HG03432 (cell line): ENCODE data around the gene HHIPL1.

Experiments
- ATAC-seq: cut with Tn5 transposase; IDR thresholded peaks from one replicate; pipeline ENCODE4 v1.9.1; 2021; ENCODE audit warnings: mild to moderate bottlenecking, moderate library complexity; ENCODE audit not compliant: unreplicated experiment

The HHIPL1 gene

DNA sequence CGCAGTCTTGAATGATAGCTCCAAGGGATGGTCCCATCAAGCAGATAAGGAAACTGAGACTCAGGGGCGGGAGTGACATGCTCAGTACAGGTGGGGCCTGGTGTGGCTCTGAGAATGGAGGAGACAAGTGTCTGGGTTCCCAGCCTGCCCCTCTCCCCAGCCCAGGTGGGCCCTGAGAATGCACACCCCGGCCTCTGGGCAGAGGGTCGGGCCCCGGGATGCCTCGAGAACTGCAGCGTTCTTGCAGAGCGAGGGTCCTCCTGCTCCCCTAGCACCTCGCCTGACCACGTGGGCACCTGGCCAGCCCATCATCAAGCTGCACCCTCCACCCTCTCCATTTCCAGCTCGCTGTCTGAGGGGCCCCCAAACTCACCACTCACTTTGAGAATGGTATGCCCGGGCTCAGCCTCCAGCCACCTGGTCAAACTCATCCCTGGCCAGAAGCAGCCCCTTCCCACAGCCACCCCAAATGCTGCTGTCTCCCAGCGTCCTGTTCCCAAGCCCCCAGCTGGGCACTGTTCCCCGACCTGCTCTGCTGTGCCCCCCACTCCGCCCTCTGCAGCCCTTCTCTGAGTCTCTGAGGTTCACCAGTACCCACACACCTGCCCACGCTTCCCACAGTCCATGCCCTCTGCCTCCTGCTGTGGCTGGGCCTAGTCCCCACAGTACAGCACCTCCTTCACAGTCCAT is 83.4 kb downstream of the HHIPL1 start:
- ATAC-seq: no peak

- ATAC-seq: no peak
Measured at GRCh38 chr14:99728981-99729451, 84.1 kb downstream of the HHIPL1 start.
